HepG2 (cell line): ENCODE data around the gene MGARP. TPM values are rescaled to one million over a fixed set of nuclear protein-coding genes. Genes with fewer than 3 reads are reported as not detected.

ENCODE experiments used
- HHEX ChIP-seq: IDR thresholded peaks from 2 replicates; pipeline ENCODE4 v1.6.1; 2016; ENCODE audit warnings: control low read depth
- HIVEP1 ChIP-seq: sonication (generic); formaldehyde crosslinking; IDR thresholded peaks from 2 replicates; pipeline ENCODE4 v1.4.0; 2020; ENCODE audit warnings: mild to moderate bottlenecking, missing genetic modification reagents
- KLF15 ChIP-seq: sonication (generic); formaldehyde crosslinking; IDR thresholded peaks from 2 replicates; pipeline ENCODE4 v1.8.1; 2023; ENCODE audit warnings: borderline replicate concordance, mild to moderate bottlenecking, inconsistent platforms, missing genetic modification reagents, mixed read lengths
- KMT2A ChIP-seq: sonication (generic); formaldehyde crosslinking; IDR thresholded peaks from 2 replicates; pipeline ENCODE4 v1.4.0; 2020; ENCODE audit warnings: missing genetic modification reagents
- MTA3 ChIP-seq: sonication (generic); formaldehyde crosslinking; IDR thresholded peaks from 2 replicates; pipeline ENCODE4 v1.4.0; 2020; ENCODE audit warnings: missing genetic modification reagents
- NCOA5 ChIP-seq: sonication (generic); formaldehyde crosslinking; IDR thresholded peaks from 2 replicates; pipeline ENCODE4 v1.4.0; 2020; ENCODE audit warnings: missing genetic modification reagents
- SATB2 ChIP-seq: sonication (generic); formaldehyde crosslinking; IDR thresholded peaks from 2 replicates; pipeline ENCODE4 v1.5.0; 2020; ENCODE audit warnings: missing genetic modification reagents
- YEATS4 ChIP-seq: sonication (generic); formaldehyde crosslinking; IDR thresholded peaks from 2 replicates; pipeline ENCODE4 v1.4.0; 2020; ENCODE audit warnings: missing genetic modification reagents, borderline replicate concordance
- ZBTB38 ChIP-seq: sonication (generic); formaldehyde crosslinking; IDR thresholded peaks from 2 replicates; pipeline ENCODE4 v1.5.1; 2020; ENCODE audit warnings: mild to moderate bottlenecking, missing genetic modification reagents
- ZNF543 ChIP-seq: sonication (generic); formaldehyde crosslinking; IDR thresholded peaks from 2 replicates; pipeline ENCODE4 v1.4.0; 2020; ENCODE audit warnings: mild to moderate bottlenecking, missing genetic modification reagents
- polyA plus RNA-seq, 8 experiments: library from polyadenylated mRNA; depleted of rRNA in 3 of 8; stranded (reverse) in 7 of 8; unstranded in 1 of 8; fragments of >200 nt; fragmentation: Illumina TruSeq in 4 of 8; extraction: Trizol in 4 of 8; gene quantifications; 2 replicates each; pipeline versions ENCODE4 v1.2.1 to v1.2.3, GENCODE V29; 2011 to 2016; ENCODE audit warnings: low read depth in 4 of 8, missing spikeins in 1 of 8, mixed read lengths in 1 of 8; ENCODE audit not compliant: insufficient read depth in 1 of 8
- total RNA-seq, 5 experiments: library from RNA; depleted of rRNA; stranded (reverse); fragments of >200 nt; fragmentation: Illumina TruSeq; extraction: Trizol; gene quantifications; 2 replicates each; pipeline ENCODE4 v1.2.3, GENCODE V29; 2016; ENCODE audit warnings: low read depth in 1 of 5
- TF ChIP-seq, protein P1 (sequence below): sonication (generic); formaldehyde crosslinking; IDR thresholded peaks from 2 replicates; pipeline ENCODE4 v1.8.0; 2022; ENCODE audit warnings: missing genetic modification reagents, low read depth, mild to moderate bottlenecking, borderline replicate concordance
- TF ChIP-seq, protein P2 (sequence below): sonication (generic); formaldehyde crosslinking; IDR thresholded peaks from 2 replicates; pipeline ENCODE4 v1.4.0; 2020; ENCODE audit warnings: missing genetic modification reagents
- TF ChIP-seq, protein P3 (sequence below): sonication (generic); formaldehyde crosslinking; IDR thresholded peaks from 2 replicates; pipeline ENCODE4 v1.5.1; 2020; ENCODE audit warnings: missing genetic modification reagents, mild to moderate bottlenecking, borderline replicate concordance
- TF ChIP-seq, protein P4 (sequence below): IDR thresholded peaks from 2 replicates; pipeline ENCODE4 v1.6.1; 2016; ENCODE audit warnings: low read depth, missing genetic modification reagents, missing compliant biosample characterization
- TF ChIP-seq, protein P5 (sequence below): sonication (generic); formaldehyde crosslinking; IDR thresholded peaks from 2 replicates; pipeline ENCODE4 v1.8.1; 2023; ENCODE audit warnings: mild to moderate bottlenecking, moderate library complexity, missing genetic modification reagents
- TF ChIP-seq, protein P6 (sequence below): sonication (generic); formaldehyde crosslinking; IDR thresholded peaks from 2 replicates; pipeline ENCODE4 v1.4.0; 2020; ENCODE audit warnings: missing genetic modification reagents, low read depth, mild to moderate bottlenecking, borderline replicate concordance

MGARP gene
- total and polyA plus RNA-seq, 2 of the 13 experiments (the other 11 are each of a cell fraction or from before 2014, with no cell fraction given), result 0.11 to 0.13 TPM

DNA sequence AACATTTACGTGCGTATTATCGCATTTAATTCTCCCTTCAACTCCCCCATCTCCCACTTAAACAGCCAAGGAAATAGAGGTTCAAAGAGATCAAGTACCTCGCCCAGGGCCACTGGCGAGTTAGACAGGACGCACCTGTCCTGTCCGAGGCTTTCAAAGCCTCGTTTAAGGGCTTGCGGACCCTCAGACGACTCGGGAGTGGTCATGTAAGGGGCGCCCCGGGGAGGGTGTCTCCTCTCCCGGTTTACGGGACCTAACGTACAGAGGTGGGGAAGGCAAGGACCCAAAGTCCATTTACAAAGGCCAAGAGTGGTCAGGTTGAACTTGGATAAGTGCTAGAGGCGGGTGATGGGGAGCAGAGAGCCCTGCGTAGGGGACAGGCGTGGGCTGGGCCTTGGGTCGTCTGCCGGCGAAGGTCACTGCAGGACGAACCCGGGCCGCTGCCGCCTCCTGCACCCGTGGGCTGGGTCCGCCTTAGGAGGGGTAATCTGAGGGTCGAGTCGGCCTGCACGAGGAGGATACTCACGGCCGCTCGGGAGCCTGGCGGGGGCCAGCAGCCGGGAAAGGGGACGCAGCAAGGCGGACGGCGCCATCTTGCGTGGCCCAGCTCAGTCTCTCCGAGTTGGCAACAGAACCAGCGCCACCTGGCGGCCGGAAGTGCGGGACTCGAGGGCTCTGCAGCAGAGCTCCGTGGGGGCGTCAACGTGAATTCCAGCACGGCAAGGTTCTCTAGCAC lies 15.3 kb upstream of the MGARP start (continued):
- TF ChIP-seq NCOA5 (no peak), KMT2A (CRISPR knock-in tag) (peak; percentile 94), HIVEP1 (peak; percentile 86), SATB2 (CRISPR knock-in tag) (0 out of 2 replicates have a peak, but pooled peaks have one; percentile 70), YEATS4 (CRISPR knock-in tag) (peak; percentile 92), KLF15 (CRISPR knock-in tag) (0 out of 2 replicates have a peak, but pooled peaks have one; percentile 47), ZBTB38 (CRISPR knock-in tag) (peak; percentile 90; the same call in 1 of the 2 replicates), MTA3 (no peak), ZNF543 (CRISPR knock-in tag) (no peak), HHEX (CRISPR knock-in tag) (no peak)
- TF ChIP-seq, protein P1, sequence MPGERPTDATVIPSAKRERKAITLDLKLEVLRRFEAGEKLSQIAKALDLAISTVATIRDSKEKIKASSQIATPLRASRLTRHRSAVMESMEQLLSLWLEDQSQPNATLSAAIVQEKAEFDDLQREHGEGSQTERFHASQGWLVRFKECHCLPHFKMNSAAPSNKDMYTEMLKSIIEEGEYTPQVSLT (CRISPR knock-in tag), result no peak
- TF ChIP-seq, protein P2, sequence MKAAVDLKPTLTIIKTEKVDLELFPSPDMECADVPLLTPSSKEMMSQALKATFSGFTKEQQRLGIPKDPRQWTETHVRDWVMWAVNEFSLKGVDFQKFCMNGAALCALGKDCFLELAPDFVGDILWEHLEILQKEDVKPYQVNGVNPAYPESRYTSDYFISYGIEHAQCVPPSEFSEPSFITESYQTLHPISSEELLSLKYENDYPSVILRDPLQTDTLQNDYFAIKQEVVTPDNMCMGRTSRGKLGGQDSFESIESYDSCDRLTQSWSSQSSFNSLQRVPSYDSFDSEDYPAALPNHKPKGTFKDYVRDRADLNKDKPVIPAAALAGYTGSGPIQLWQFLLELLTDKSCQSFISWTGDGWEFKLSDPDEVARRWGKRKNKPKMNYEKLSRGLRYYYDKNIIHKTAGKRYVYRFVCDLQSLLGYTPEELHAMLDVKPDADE (CRISPR knock-in tag), result no peak
- TF ChIP-seq, protein P3, sequence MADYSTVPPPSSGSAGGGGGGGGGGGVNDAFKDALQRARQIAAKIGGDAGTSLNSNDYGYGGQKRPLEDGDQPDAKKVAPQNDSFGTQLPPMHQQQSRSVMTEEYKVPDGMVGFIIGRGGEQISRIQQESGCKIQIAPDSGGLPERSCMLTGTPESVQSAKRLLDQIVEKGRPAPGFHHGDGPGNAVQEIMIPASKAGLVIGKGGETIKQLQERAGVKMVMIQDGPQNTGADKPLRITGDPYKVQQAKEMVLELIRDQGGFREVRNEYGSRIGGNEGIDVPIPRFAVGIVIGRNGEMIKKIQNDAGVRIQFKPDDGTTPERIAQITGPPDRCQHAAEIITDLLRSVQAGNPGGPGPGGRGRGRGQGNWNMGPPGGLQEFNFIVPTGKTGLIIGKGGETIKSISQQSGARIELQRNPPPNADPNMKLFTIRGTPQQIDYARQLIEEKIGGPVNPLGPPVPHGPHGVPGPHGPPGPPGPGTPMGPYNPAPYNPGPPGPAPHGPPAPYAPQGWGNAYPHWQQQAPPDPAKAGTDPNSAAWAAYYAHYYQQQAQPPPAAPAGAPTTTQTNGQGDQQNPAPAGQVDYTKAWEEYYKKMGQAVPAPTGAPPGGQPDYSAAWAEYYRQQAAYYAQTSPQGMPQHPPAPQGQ, result 0 out of 2 replicates have a peak, but pooled peaks have one; percentile 58
- TF ChIP-seq, protein P4, sequence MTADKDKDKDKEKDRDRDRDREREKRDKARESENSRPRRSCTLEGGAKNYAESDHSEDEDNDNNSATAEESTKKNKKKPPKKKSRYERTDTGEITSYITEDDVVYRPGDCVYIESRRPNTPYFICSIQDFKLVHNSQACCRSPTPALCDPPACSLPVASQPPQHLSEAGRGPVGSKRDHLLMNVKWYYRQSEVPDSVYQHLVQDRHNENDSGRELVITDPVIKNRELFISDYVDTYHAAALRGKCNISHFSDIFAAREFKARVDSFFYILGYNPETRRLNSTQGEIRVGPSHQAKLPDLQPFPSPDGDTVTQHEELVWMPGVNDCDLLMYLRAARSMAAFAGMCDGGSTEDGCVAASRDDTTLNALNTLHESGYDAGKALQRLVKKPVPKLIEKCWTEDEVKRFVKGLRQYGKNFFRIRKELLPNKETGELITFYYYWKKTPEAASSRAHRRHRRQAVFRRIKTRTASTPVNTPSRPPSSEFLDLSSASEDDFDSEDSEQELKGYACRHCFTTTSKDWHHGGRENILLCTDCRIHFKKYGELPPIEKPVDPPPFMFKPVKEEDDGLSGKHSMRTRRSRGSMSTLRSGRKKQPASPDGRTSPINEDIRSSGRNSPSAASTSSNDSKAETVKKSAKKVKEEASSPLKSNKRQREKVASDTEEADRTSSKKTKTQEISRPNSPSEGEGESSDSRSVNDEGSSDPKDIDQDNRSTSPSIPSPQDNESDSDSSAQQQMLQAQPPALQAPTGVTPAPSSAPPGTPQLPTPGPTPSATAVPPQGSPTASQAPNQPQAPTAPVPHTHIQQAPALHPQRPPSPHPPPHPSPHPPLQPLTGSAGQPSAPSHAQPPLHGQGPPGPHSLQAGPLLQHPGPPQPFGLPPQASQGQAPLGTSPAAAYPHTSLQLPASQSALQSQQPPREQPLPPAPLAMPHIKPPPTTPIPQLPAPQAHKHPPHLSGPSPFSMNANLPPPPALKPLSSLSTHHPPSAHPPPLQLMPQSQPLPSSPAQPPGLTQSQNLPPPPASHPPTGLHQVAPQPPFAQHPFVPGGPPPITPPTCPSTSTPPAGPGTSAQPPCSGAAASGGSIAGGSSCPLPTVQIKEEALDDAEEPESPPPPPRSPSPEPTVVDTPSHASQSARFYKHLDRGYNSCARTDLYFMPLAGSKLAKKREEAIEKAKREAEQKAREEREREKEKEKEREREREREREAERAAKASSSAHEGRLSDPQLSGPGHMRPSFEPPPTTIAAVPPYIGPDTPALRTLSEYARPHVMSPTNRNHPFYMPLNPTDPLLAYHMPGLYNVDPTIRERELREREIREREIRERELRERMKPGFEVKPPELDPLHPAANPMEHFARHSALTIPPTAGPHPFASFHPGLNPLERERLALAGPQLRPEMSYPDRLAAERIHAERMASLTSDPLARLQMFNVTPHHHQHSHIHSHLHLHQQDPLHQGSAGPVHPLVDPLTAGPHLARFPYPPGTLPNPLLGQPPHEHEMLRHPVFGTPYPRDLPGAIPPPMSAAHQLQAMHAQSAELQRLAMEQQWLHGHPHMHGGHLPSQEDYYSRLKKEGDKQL (CRISPR knock-in tag), result peak; percentile 55; the same call in 1 of the 2 replicates
- TF ChIP-seq, protein P5, sequence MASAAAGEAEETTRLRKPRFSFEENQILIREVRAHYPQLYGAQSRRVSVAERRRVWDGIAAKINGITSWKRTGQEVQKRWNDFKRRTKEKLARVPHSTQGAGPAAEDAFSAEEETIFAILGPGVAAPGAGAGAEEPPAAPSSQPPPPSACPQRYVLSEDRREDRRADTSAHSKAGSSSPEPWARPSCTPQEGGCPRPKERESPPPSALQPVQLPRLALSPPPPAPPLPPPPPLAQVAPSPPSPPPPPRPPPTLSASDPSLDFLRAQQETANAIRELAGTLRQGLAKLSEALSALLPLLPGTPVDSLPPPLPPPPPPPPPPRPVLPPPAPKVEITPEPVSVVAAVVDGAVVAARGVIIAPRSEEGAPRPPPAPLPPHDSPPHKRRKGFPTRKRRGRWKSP (CRISPR knock-in tag), result peak; percentile 68; the same call in 1 of the 2 replicates
- TF ChIP-seq, protein P6, sequence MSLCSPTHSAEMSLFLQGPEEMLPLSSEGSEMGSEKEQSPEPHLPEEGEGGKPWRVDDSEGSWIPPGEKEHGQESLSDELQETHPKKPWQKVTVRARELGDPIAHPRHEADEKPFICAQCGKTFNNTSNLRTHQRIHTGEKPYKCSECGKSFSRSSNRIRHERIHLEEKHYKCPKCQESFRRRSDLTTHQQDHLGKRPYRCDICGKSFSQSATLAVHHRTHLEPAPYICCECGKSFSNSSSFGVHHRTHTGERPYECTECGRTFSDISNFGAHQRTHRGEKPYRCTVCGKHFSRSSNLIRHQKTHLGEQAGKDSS (CRISPR knock-in tag), result no peak; the same call in 1 of the 2 replicates
